DND-41 (cell line): Measurements from ENCODE around the gene RAB26.

Experiments used
- ATAC-seq: fragments of 200-7000 bp; cut with Tn5 transposase; 3 replicates; pipeline ENCODE4 v1.9.1; 2021; ENCODE audit warnings: low read depth; ENCODE audit not compliant: insufficient read depth
- DNase-seq: peaks from one replicate; pipeline ENCODE4 v3.0.0-alpha.2; 2020
- H2AFZ ChIP-seq: 2 replicates; pipeline ENCODE4 v1.6.0; 2012; ENCODE audit warnings: low read depth, low read length
- H3K27ac ChIP-seq: 2 replicates; pipeline ENCODE4 v1.5.1; 2012; ENCODE audit warnings: low read length, inconsistent platforms
- H3K27me3 ChIP-seq: fragments of 200-600 bp; sonication (generic); 2 replicates; pipeline ENCODE4 v1.6.0; 2012; ENCODE audit warnings: low read length, mild to moderate bottlenecking, inconsistent platforms; ENCODE audit not compliant: insufficient read depth, poor library complexity
- H3K36me3 ChIP-seq: 2 replicates; pipeline ENCODE4 v1.5.1; 2012; ENCODE audit warnings: low read length, inconsistent platforms; ENCODE audit not compliant: insufficient read depth
- H3K4me1 ChIP-seq: 2 replicates; pipeline ENCODE4 v1.5.1; 2012; ENCODE audit warnings: mild to moderate bottlenecking, low read length; ENCODE audit not compliant: insufficient read depth
- H3K4me2 ChIP-seq: 2 replicates; pipeline ENCODE4 v1.6.0; 2012; ENCODE audit warnings: mild to moderate bottlenecking, moderate library complexity, low read length, inconsistent platforms; ENCODE audit not compliant: insufficient read depth
- H3K4me3 ChIP-seq, 2 experiments: fragments of 200-600 bp in 1 of 2; shearing (Covaris generic) in 1 of 2; 2 replicates each; pipeline ENCODE4 v1.5.1; 2012 to 2016; ENCODE audit warnings: inconsistent platforms in 2 of 2, low read length in 2 of 2, mild to moderate bottlenecking in 2 of 2, low read depth in 1 of 2, moderate library complexity in 1 of 2
- H3K79me2 ChIP-seq: 2 replicates; pipeline ENCODE4 v1.6.0; 2012; ENCODE audit warnings: low read length, inconsistent platforms; ENCODE audit not compliant: insufficient read depth
- H3K9ac ChIP-seq: 2 replicates; pipeline ENCODE4 v1.6.0; 2012; ENCODE audit warnings: low read depth, mild to moderate bottlenecking, inconsistent platforms, low read length, moderate library complexity
- H3K9me3 ChIP-seq: 2 replicates; pipeline ENCODE4 v1.5.1; 2012; ENCODE audit warnings: low read length, moderate library complexity, mild to moderate bottlenecking, inconsistent platforms; ENCODE audit not compliant: insufficient read depth, severe bottlenecking
- H4K20me1 ChIP-seq: 2 replicates; pipeline ENCODE4 v1.6.0; 2012; ENCODE audit warnings: low read length; ENCODE audit not compliant: insufficient read depth
- CTCF ChIP-seq: IDR thresholded peaks from 2 replicates; pipeline ENCODE4 v1.5.1; 2012; ENCODE audit warnings: borderline replicate concordance, low read length, moderate library complexity, mild to moderate bottlenecking; ENCODE audit not compliant: poor library complexity, severe bottlenecking; ENCODE audit errors: extremely low read depth
- EZH2 ChIP-seq: IDR thresholded peaks from 3 replicates; pipeline ENCODE4 v1.6.1; 2012; ENCODE audit warnings: borderline replicate concordance, low read depth, mild to moderate bottlenecking, moderate library complexity, low read length, inconsistent platforms; ENCODE audit not compliant: severe bottlenecking

Gene RAB26

DNA sequence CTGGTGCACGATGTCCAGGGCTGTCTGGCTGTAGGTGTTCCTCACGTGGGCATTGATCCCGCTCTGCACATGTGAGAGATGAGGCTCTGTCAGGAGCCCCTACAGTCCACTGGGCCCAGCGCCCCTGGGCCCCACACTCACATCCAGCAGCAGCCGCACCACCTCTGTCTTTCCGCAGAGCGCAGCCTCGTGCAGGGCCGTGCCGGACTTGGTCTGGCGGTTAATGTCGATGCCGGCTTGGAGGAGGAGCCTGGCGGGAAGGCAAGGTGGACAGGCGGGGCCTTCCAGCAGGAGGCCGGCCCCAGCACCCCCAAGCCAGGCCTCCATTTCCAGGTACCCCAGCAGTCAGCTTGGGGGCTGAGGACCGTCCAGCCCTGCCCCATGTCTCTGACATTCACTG lies 38.8 kb downstream of the RAB26 start:
- Histone ChIP-seq H3K4me2 (no peak overlapping the region), H3K9me3 (no peaks in the 10 kb centered on the region), H3K9ac (no peak overlapping the region), H3K27ac (no peak overlapping the region), H3K79me2 (no peaks in the 10 kb centered on the region), H3K36me3 (no peaks in the 10 kb centered on the region), H3K4me1 (no peaks in the 10 kb centered on the region), H4K20me1 (no peaks in the 10 kb centered on the region; the same call in 1 of the 2 replicates), H2AFZ (no peak overlapping the region), H3K27me3 (no peaks in the 10 kb centered on the region), H3K4me3 (no peak overlapping the region)
- ATAC-seq (no peak), DNase-seq (no peak)
- TF ChIP-seq CTCF (no peak), EZH2 (no peak)

GRCh38 chr16:2188395-2188794 lies 40.0 kb downstream of the RAB26 start:
- Histone ChIP-seq H3K79me2 (no peaks in the 10 kb centered on the region), H3K36me3 (no peaks in the 10 kb centered on the region), H3K4me2 (no peak overlapping the region), H3K27ac (no peak overlapping the region), H3K9me3 (no peaks in the 10 kb centered on the region), H2AFZ (no peak overlapping the region), H3K4me3 (no peak overlapping the region), H3K4me1 (no peaks in the 10 kb centered on the region), H3K9ac (no peak overlapping the region), H3K27me3 (no peaks in the 10 kb centered on the region), H4K20me1 (peaks cover 2% of the 10 kb centered on the region; the same call in 1 of the 2 replicates)
- DNase-seq (no peak), ATAC-seq (no peak)
- TF ChIP-seq CTCF (no peak), EZH2 (no peak)

DNA sequence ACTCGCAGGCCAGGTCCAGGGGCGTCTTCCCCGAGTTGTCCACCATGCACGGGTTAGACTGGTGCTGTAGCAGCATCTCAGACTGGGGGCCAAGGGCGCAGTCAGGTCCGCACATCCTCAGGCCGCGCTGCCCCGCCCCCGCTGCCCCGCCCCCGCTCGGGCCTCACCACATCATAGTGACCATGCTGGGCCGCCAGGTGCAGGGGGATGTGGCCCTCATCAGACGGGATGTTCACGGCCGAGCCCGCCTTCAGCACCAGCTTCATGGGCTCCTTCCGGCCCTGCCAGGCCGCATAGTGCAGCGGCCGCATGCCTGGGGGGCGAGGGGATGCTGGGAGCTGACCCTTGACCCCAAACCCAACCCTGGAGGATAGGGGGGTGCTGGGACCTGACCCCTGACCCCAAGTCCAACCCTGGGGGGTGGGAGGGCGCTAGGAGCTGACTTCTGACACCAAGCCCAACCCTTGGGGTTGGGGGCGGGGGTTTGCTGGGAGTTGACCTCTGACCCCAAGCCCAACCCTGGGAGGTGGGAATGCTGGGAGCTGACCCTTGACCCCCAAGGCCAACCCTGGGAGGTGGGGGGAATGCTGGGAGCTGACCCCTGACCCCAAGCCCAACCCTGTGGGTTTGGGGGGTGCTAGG lies 40.9 kb downstream of the RAB26 start:
- no peak overlapping the region for H3K27ac ChIP-seq
- no peak overlapping the region for H2AFZ ChIP-seq
- no peak for ATAC-seq

More for the DNA sequence above, 40.9 kb downstream of the RAB26 start:
- Histone ChIP-seq H3K9me3 (no peaks in the 10 kb centered on the region), H3K36me3 (no peaks in the 10 kb centered on the region), H3K27me3 (peaks cover 8% of the 10 kb centered on the region), H3K4me3 (no peak overlapping the region), H3K4me2 (no peak overlapping the region), H4K20me1 (peaks cover 5% of the 10 kb centered on the region; the same call in 1 of the 2 replicates), H3K9ac (no peak overlapping the region), H3K4me1 (no peaks in the 10 kb centered on the region), H3K79me2 (no peaks in the 10 kb centered on the region)
- TF ChIP-seq CTCF (no peak), EZH2 (no peak)
- no peak for DNase-seq
